AG04450 (cell line): ENCODE results near the gene POLD2. TPM values are rescaled to one million over a fixed set of nuclear protein-coding genes. Genes with fewer than 3 reads are reported as not detected.

ENCODE experiments used
- CTCF ChIA-PET: fragments of 300-600, 350-600 bp; formaldehyde crosslinking; extraction: SDS; loops from one replicate; lab custom pipeline; 2022; ENCODE audit warnings: antibody characterized with exemption, inconsistent platforms; lab: Charles Lee
- POLR2A ChIA-PET: fragments of 350-600 bp; formaldehyde crosslinking; extraction: SDS; loops from one replicate; lab custom pipeline; 2021; ENCODE audit warnings: antibody characterized with exemption, inconsistent platforms; lab: Yijun Ruan, JAX
- DNase-seq: peaks from one replicate; pipeline ENCODE4 v3.0.0-alpha.2; 2011; ENCODE audit warnings: low read depth, low spot score
- H3K27ac ChIP-seq: one replicate; pipeline ENCODE4 v1.5.1; 2012; ENCODE audit warnings: low read depth, low read length, control low read depth
- H3K27me3 ChIP-seq: one replicate; pipeline ENCODE4 v1.6.0; 2012; ENCODE audit warnings: low read length; ENCODE audit not compliant: control insufficient read depth, insufficient read depth
- H3K4me3 ChIP-seq: 2 replicates; pipeline ENCODE4 v1.5.1; 2011; ENCODE audit warnings: mild to moderate bottlenecking, low read depth, low read length, control low read depth
- H3K9me3 ChIP-seq: 2 replicates; pipeline ENCODE4 v1.5.1; 2012; ENCODE audit warnings: low read length; ENCODE audit not compliant: control insufficient read depth, insufficient read depth
- CTCF ChIP-seq: IDR thresholded peaks from 2 replicates; pipeline ENCODE4 v1.5.1; 2011; ENCODE audit warnings: low read depth, low read length, control low read depth, inconsistent platforms
- polyA plus RNA-seq: library from polyadenylated mRNA; depleted of rRNA; stranded (reverse); fragments of >200 nt; gene quantifications from 2 replicates; pipeline ENCODE4 v1.2.3, GENCODE V29; 2011

Gene POLD2
- polyA plus RNA-seq, 1 experiment: 64.8 TPM

GRCh38 chr7:44106311-44107065 lies 16.9 kb downstream of the POLD2 start:
- Histone ChIP-seq H3K9me3 (no peaks in the 10 kb centered on the region; the same call in 1 of the 2 replicates), H3K27ac (no peak overlapping the region), H3K4me3 (no peak overlapping the region), H3K27me3 (no peaks in the 10 kb centered on the region)
- ChIA-PET POLR2A (no interaction called here), CTCF (no interaction called here)
- DNase-seq: no peak
- TF ChIP-seq CTCF: no peak

- CTCF ChIA-PET: interaction anchor here (0.7 kb wide), 1 partner anchor 95 kb away, joined by 3 read pairs; the partner anchor contains the start of gene YKT6
- Histone ChIP-seq H3K9me3 (no peaks in the 10 kb centered on the region; the same call in 1 of the 2 replicates), H3K27ac (no peak overlapping the region), H3K27me3 (no peaks in the 10 kb centered on the region), H3K4me3 (peak overlapping the region; percentile 74)
- POLR2A ChIA-PET: no interaction called here
- TF ChIP-seq CTCF: no peak
- DNase-seq: no peak
Measured at GRCh38 chr7:44105832-44106231, 17.5 kb downstream of the POLD2 start.

GRCh38 chr7:44104860-44105771 lies 18.2 kb downstream of the POLD2 start:
- Histone ChIP-seq H3K9me3 (no peaks in the 10 kb centered on the region; the same call in 1 of the 2 replicates), H3K27ac (peak overlapping the region; percentile 47), H3K27me3 (no peaks in the 10 kb centered on the region), H3K4me3 (peak overlapping the region; percentile 74)
- ChIA-PET CTCF (interaction anchor here (0.7 to 0.9 kb wide), 2 partner anchors 17 to 95 kb away, joined by 3 read pairs; partner anchors contain the start of gene YKT6), POLR2A (interaction anchor here (1.4 kb wide), 1 partner anchor 17 kb away, joined by 7 read pairs; no protein-coding TSS in a partner anchor)
- TF ChIP-seq CTCF: no peak
- DNase-seq: no peak

GRCh38 chr7:44103923-44104859 lies 19.2 kb downstream of the POLD2 start, which contains the start of gene AEBP1:
Gene AEBP1, plus strand, starts transcription at chr7:44104345. Its CDS starts 321 bp downstream, at chr7:44104666.
- no peak for TF ChIP-seq CTCF
- ChIA-PET CTCF (interaction anchor here (0.5 to 0.9 kb wide), 2 partner anchors 16 to 98 kb away, joined by 3 to 4 read pairs; no protein-coding TSS in a partner anchor), POLR2A (interaction anchor here (1.4 kb wide), 1 partner anchor 16 kb away, joined by 7 read pairs; no protein-coding TSS in a partner anchor)
- DNase-seq: no peak
- Histone ChIP-seq H3K4me3 (peak within 1 kb of the TSS; percentile 74), H3K9me3 (no peaks in the 10 kb centered on the region; the same call in 1 of the 2 replicates), H3K27ac (peak within 1 kb of the TSS; percentile 47), H3K27me3 (no peaks in the 10 kb centered on the region)
